ENCODE results near the gene NTNG2.

NTNG2 gene

GRCh38 chr9:132226571-132227430, 64.9 kb downstream of the NTNG2 start:
- no peaks in the 10 kb centered on the region; the same call in 1 of the 2 replicates for H3K27me3 ChIP-seq (ENCODE audit: insufficient read depth, low read length)
- H3K27ac ChIP-seq (ENCODE audit: low read depth, low read length): no peak overlapping the region
- H3K4me3 ChIP-seq (ENCODE audit: low read length): no peak overlapping the region
- H3K9me3 ChIP-seq (ENCODE audit: insufficient read depth, low read depth, low read length): no peaks in the 10 kb centered on the region
- H3K4me1 ChIP-seq (ENCODE audit: insufficient read depth, low read length): no peaks in the 10 kb centered on the region
- H3K9ac ChIP-seq (ENCODE audit: low read depth, low read length): no peak overlapping the region
- H3K36me3 ChIP-seq (ENCODE audit: insufficient read depth, low read length): no peaks in the 10 kb centered on the region
- WGBS: 90% methylated on average over 34 of the region's 34 CpGs

GRCh38 chr9:132228062-132228461, 66.2 kb downstream of the NTNG2 start:
- Histone ChIP-seq H3K4me3 (ENCODE audit: low read length) (no peak overlapping the region), H3K27ac (ENCODE audit: low read depth, low read length) (no peak overlapping the region), H3K9ac (ENCODE audit: low read depth, low read length) (no peak overlapping the region), H3K9me3 (ENCODE audit: insufficient read depth, low read depth, low read length) (no peaks in the 10 kb centered on the region), H3K36me3 (ENCODE audit: insufficient read depth, low read length) (no peaks in the 10 kb centered on the region), H3K4me1 (ENCODE audit: insufficient read depth, low read length) (no peaks in the 10 kb centered on the region), H3K27me3 (ENCODE audit: insufficient read depth, low read length) (no peaks in the 10 kb centered on the region; the same call in 1 of the 2 replicates)
- WGBS: 89% methylated on average over 11 of the region's 12 CpGs

- no peak overlapping the region for H3K27ac ChIP-seq (ENCODE audit: low read depth, low read length)
- H3K9me3 ChIP-seq (ENCODE audit: insufficient read depth, low read depth, low read length): no peaks in the 10 kb centered on the region
- no peak overlapping the region for H3K4me3 ChIP-seq (ENCODE audit: low read length)
- H3K36me3 ChIP-seq (ENCODE audit: insufficient read depth, low read length): no peaks in the 10 kb centered on the region
- H3K9ac ChIP-seq (ENCODE audit: low read depth, low read length): no peak overlapping the region
- H3K4me1 ChIP-seq (ENCODE audit: insufficient read depth, low read length): no peaks in the 10 kb centered on the region
- 91% methylated on average over 4 of the region's 4 CpGs for WGBS
- H3K27me3 ChIP-seq (ENCODE audit: insufficient read depth, low read length): no peaks in the 10 kb centered on the region; the same call in 1 of the 2 replicates
These were observed 68.7 kb downstream of the NTNG2 start for GRCh38 chr9:132230605-132231004.

DNA sequence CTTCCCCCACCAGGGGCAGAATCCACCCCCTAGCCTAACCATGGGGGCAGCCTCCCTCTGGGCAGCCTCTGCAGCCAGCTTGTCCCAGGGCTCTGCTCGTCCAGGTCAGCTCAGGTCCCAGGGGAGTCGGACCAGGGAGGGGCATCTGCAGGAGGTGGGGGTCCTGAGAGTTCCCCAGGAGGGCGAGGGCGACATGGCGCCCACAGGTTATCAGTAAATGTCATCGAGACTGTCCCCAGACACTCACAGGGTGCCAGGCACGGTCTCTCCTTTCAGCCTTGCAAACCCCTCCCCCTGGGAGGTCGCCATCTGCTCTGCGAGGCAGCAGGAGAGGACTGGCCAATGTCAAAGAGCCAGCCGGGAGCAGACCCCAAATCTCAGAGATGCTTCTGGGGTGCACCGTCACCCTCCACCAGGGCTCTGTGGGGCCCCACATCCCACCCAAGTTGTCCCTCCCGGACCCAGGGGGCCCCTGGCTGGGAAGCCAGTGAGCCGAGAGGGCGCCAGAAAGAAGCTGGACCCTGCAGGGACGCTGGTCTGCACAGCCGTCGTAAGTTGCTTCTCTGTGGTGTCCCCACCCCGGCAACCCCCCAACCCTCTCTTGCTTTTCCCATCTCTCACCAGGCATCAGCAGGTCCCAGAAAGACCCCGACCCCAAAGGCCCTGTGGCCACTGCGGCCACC, 69.3 kb downstream of the NTNG2 start:
- Histone ChIP-seq H3K27me3 (ENCODE audit: insufficient read depth, low read length) (no peaks in the 10 kb centered on the region; the same call in 1 of the 2 replicates), H3K27ac (ENCODE audit: low read depth, low read length) (no peak overlapping the region), H3K4me3 (ENCODE audit: low read length) (no peak overlapping the region), H3K9ac (ENCODE audit: low read depth, low read length) (no peak overlapping the region), H3K4me1 (ENCODE audit: insufficient read depth, low read length) (no peaks in the 10 kb centered on the region), H3K9me3 (ENCODE audit: insufficient read depth, low read depth, low read length) (no peaks in the 10 kb centered on the region), H3K36me3 (ENCODE audit: insufficient read depth, low read length) (no peaks in the 10 kb centered on the region)
- 88% methylated on average over 20 of the region's 20 CpGs for WGBS

GRCh38 chr9:132232522-132232921, 70.7 kb downstream of the NTNG2 start:
- Histone ChIP-seq H3K4me1 (ENCODE audit: insufficient read depth, low read length) (no peaks in the 10 kb centered on the region), H3K36me3 (ENCODE audit: insufficient read depth, low read length) (no peaks in the 10 kb centered on the region), H3K4me3 (ENCODE audit: low read length) (no peak overlapping the region), H3K9me3 (ENCODE audit: insufficient read depth, low read depth, low read length) (no peaks in the 10 kb centered on the region), H3K27ac (ENCODE audit: low read depth, low read length) (no peak overlapping the region), H3K27me3 (ENCODE audit: insufficient read depth, low read length) (no peaks in the 10 kb centered on the region; the same call in 1 of the 2 replicates), H3K9ac (ENCODE audit: low read depth, low read length) (no peak overlapping the region)
- WGBS: 89% methylated on average over 3 of the region's 3 CpGs

DNA sequence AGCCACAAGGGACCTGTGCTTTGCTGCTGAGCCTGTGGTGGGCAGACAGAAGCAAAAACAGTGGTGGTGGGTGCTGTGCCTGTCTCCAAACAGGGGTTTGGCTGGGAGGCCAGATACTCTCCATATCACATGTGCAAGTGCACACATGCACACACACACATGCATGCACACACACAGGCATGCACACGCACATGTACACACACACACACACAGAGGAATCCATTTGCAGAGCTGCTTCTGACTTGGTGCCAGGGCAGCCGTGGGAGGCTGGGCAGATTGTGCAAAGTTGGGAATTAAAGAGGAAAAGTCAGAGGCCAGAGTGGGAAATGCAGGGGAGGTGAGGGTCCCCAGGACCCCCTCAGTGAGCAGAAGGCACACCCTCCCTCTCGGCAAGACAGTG, 71.3 kb downstream of the NTNG2 start:
- Histone ChIP-seq H3K27ac (ENCODE audit: low read depth, low read length) (no peak overlapping the region), H3K9ac (ENCODE audit: low read depth, low read length) (no peak overlapping the region), H3K27me3 (ENCODE audit: insufficient read depth, low read length) (no peaks in the 10 kb centered on the region; the same call in 1 of the 2 replicates), H3K4me1 (ENCODE audit: insufficient read depth, low read length) (no peaks in the 10 kb centered on the region), H3K4me3 (ENCODE audit: low read length) (no peak overlapping the region), H3K9me3 (ENCODE audit: insufficient read depth, low read depth, low read length) (no peaks in the 10 kb centered on the region), H3K36me3 (ENCODE audit: insufficient read depth, low read length) (no peaks in the 10 kb centered on the region)
- 96% methylated on average over 3 of the region's 3 CpGs for WGBS

- H3K9me3 ChIP-seq (ENCODE audit: insufficient read depth, low read depth, low read length): no peaks in the 10 kb centered on the region
- peaks cover 4% of the 10 kb centered on the region for H3K27me3 ChIP-seq (ENCODE audit: insufficient read depth, low read length)
- no peaks in the 10 kb centered on the region for H3K4me1 ChIP-seq (ENCODE audit: insufficient read depth, low read length)
- H3K9ac ChIP-seq (ENCODE audit: low read depth, low read length): no peak overlapping the region
- H3K27ac ChIP-seq (ENCODE audit: low read depth, low read length): no peak overlapping the region
- WGBS: 86% methylated on average over 12 of the region's 12 CpGs
- no peaks in the 10 kb centered on the region for H3K36me3 ChIP-seq (ENCODE audit: insufficient read depth, low read length)
- H3K4me3 ChIP-seq (ENCODE audit: low read length): no peak overlapping the region
These were observed 72.7 kb downstream of the NTNG2 start for GRCh38 chr9:132234535-132234934.

DNA sequence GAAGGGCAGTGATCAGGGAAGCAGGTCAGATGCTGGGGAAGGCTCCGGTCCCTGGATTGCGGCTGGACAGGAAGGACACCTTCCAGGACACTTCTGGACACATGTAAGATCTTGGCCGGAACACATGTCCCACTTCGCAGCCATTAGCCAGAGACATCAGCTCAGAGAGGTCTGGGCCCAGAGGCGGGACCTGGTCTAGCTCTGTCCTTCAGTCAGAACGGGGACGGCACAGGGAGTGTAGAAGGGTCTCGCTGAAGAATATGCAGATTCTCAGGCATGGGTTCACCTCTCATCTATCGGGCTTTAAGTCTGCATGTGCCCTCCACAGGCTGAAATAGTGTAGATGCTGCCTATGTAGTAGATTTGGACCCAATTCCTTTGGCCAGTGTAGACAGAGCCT, 73.3 kb downstream of the NTNG2 start:
- H3K27me3 ChIP-seq (ENCODE audit: insufficient read depth, low read length): peaks cover 10% of the 10 kb centered on the region
- H3K27ac ChIP-seq (ENCODE audit: low read depth, low read length): no peak overlapping the region
- H3K9me3 ChIP-seq (ENCODE audit: insufficient read depth, low read depth, low read length): no peaks in the 10 kb centered on the region
- 93% methylated on average over 9 of the region's 9 CpGs for WGBS
- no peaks in the 10 kb centered on the region for H3K36me3 ChIP-seq (ENCODE audit: insufficient read depth, low read length)
- H3K4me1 ChIP-seq (ENCODE audit: insufficient read depth, low read length): no peaks in the 10 kb centered on the region
- H3K9ac ChIP-seq (ENCODE audit: low read depth, low read length): no peak overlapping the region
- no peak overlapping the region for H3K4me3 ChIP-seq (ENCODE audit: low read length)

- Histone ChIP-seq H3K9ac (ENCODE audit: low read depth, low read length) (no peak overlapping the region), H3K27ac (ENCODE audit: low read depth, low read length) (no peak overlapping the region), H3K9me3 (ENCODE audit: insufficient read depth, low read depth, low read length) (no peaks in the 10 kb centered on the region), H3K4me3 (ENCODE audit: low read length) (no peak overlapping the region), H3K4me1 (ENCODE audit: insufficient read depth, low read length) (no peaks in the 10 kb centered on the region), H3K36me3 (ENCODE audit: insufficient read depth, low read length) (no peaks in the 10 kb centered on the region), H3K27me3 (ENCODE audit: insufficient read depth, low read length) (peaks cover 17% of the 10 kb centered on the region)
- 53% methylated on average over 19 of the region's 19 CpGs for WGBS
These were observed 74.2 kb downstream of the NTNG2 start for GRCh38 chr9:132235894-132236661.

GRCh38 chr9:132236662-132237311, 74.9 kb downstream of the NTNG2 start:
- peaks cover 21% of the 10 kb centered on the region for H3K27me3 ChIP-seq (ENCODE audit: insufficient read depth, low read length)
- no peaks in the 10 kb centered on the region for H3K9me3 ChIP-seq (ENCODE audit: insufficient read depth, low read depth, low read length)
- no peaks in the 10 kb centered on the region for H3K36me3 ChIP-seq (ENCODE audit: insufficient read depth, low read length)
- H3K4me1 ChIP-seq (ENCODE audit: insufficient read depth, low read length): no peaks in the 10 kb centered on the region
- H3K27ac ChIP-seq (ENCODE audit: low read depth, low read length): no peak overlapping the region
- no peak overlapping the region for H3K9ac ChIP-seq (ENCODE audit: low read depth, low read length)
- WGBS: 75% methylated on average over 18 of the region's 18 CpGs
- no peak overlapping the region for H3K4me3 ChIP-seq (ENCODE audit: low read length)
